K562 (cell line): ENCODE results near the gene FMOD. TPM values are rescaled to one million over a fixed set of nuclear protein-coding genes. Genes with fewer than 3 reads are reported as not detected.
A peak's percentile ranks its signal among the peaks of the same experiment; 100 is the strongest.

Experiments
- ARID1B ChIP-seq: fragments of 450-650 bp; IDR thresholded peaks from 2 replicates; pipeline ENCODE4 v1.6.1; 2016; ENCODE audit warnings: antibody characterized with exemption, mild to moderate bottlenecking, inconsistent platforms
- ATF3 ChIP-seq, 2 experiments: fragments of 450-650 bp in 1 of 2; sonication (generic) in 1 of 2; formaldehyde crosslinking in 1 of 2; IDR thresholded peaks in 1 of 2; conservative IDR thresholded peaks in 1 of 2; 2 replicates each; pipeline versions ENCODE4 v1.6.1 to v1.8.1; 2016 to 2023; ENCODE audit warnings: mild to moderate bottlenecking in 2 of 2, moderate library complexity in 2 of 2, inconsistent platforms in 1 of 2, missing genetic modification reagents in 1 of 2
- HNRNPLL ChIP-seq: fragments of 200-400 bp; formaldehyde crosslinking; IDR thresholded peaks from 2 replicates; pipeline ENCODE4 v1.6.1; 2017; ENCODE audit warnings: low read length, low read depth, mild to moderate bottlenecking; ENCODE audit not compliant: poor library complexity, severe bottlenecking
- MAFK ChIP-seq: IDR thresholded peaks from 2 replicates; pipeline ENCODE4 v1.6.1; 2011; ENCODE audit warnings: low read length, improper control_type of control experiment
- RAD51 ChIP-seq: fragments of 450-650 bp; IDR thresholded peaks from 2 replicates; pipeline ENCODE4 v1.7.1; 2016; ENCODE audit warnings: low read depth, mild to moderate bottlenecking, borderline replicate concordance
- SMARCA4 ChIP-seq: fragments of 450-650 bp; IDR thresholded peaks from 2 replicates; pipeline ENCODE4 v1.6.1; 2016
- TFE3 ChIP-seq: fragments of 450-650 bp; formaldehyde crosslinking; IDR thresholded peaks from 2 replicates; pipeline ENCODE4 v1.4.0; 2020; ENCODE audit warnings: mild to moderate bottlenecking, mixed read lengths
- TRIM25 ChIP-seq: fragments of 450-650 bp; IDR thresholded peaks from 2 replicates; pipeline ENCODE4 v1.7.0; 2016; ENCODE audit warnings: borderline replicate concordance
- ZFX ChIP-seq: sonication (generic); formaldehyde crosslinking; IDR thresholded peaks from 2 replicates; pipeline ENCODE4 v1.8.0; 2022; ENCODE audit warnings: mild to moderate bottlenecking, missing genetic modification reagents, moderate library complexity
- ZNF584 ChIP-seq: fragments of 200-800 bp; sonication (Bioruptor generic); IDR thresholded peaks from 2 replicates; pipeline ENCODE4 v1.6.1; 2016; ENCODE audit warnings: low read depth, mild to moderate bottlenecking, missing genetic modification characterization, missing compliant biosample characterization
- ZNF589 ChIP-seq: fragments of 200-800 bp; sonication (Bioruptor generic); IDR thresholded peaks from 2 replicates; pipeline ENCODE4 v1.6.1; 2016; ENCODE audit warnings: low read depth, missing genetic modification characterization, missing compliant biosample characterization
- polyA plus RNA-seq, 8 experiments: library from polyadenylated mRNA; depleted of rRNA in 4 of 8; stranded (reverse) in 5 of 8; unstranded in 3 of 8; fragments of >200 nt; fragmentation: Nextera tagmentation in 2 of 8; fragmentation: Illumina TruSeq in 1 of 8; extraction: Ambion mirVana in 2 of 8; extraction: Trizol in 1 of 8; gene quantifications; 2 replicates each; pipeline versions ENCODE4 v1.2.1 to v1.2.3, GENCODE V29; 2011 to 2014; ENCODE audit warnings: inconsistent platforms in 1 of 8, missing spikeins in 1 of 8
- total RNA-seq, 7 experiments: library from RNA; depleted of rRNA in 6 of 7; stranded (reverse); fragments of >200 nt in 6 of 7; fragmentation: Illumina TruSeq in 2 of 7; extraction: Trizol in 2 of 7; gene quantifications; 2 replicates each; pipeline versions ENCODE4 v1.2.1 to v1.2.3, GENCODE V29; 2011 to 2021; ENCODE audit warnings: low replicate concordance in 1 of 7
- TF ChIP-seq, protein P1 (sequence below): sonication (generic); formaldehyde crosslinking; IDR thresholded peaks from 2 replicates; pipeline ENCODE4 v1.8.1; 2023; ENCODE audit warnings: mild to moderate bottlenecking, missing genetic modification reagents
- TF ChIP-seq, protein P2 (sequence below), 2 experiments: fragments of 450-650 bp; conservative IDR thresholded peaks; 2 replicates each; pipeline ENCODE4 v1.6.1; 2017; ENCODE audit warnings: mild to moderate bottlenecking in 2 of 2, moderate library complexity in 2 of 2
- TF ChIP-seq, protein P3 (sequence below): fragments of 450-650 bp; IDR thresholded peaks from 2 replicates; pipeline ENCODE4 v1.6.1; 2016; ENCODE audit warnings: borderline replicate concordance

Gene FMOD
- total and polyA plus RNA-seq, 9 of the 15 experiments (the other 6 are each of a cell fraction or from before 2014, with no cell fraction given) = 0.03 to 0.13 (median 0.03) TPM; not detected in 6

- TF ChIP-seq, protein P1, sequence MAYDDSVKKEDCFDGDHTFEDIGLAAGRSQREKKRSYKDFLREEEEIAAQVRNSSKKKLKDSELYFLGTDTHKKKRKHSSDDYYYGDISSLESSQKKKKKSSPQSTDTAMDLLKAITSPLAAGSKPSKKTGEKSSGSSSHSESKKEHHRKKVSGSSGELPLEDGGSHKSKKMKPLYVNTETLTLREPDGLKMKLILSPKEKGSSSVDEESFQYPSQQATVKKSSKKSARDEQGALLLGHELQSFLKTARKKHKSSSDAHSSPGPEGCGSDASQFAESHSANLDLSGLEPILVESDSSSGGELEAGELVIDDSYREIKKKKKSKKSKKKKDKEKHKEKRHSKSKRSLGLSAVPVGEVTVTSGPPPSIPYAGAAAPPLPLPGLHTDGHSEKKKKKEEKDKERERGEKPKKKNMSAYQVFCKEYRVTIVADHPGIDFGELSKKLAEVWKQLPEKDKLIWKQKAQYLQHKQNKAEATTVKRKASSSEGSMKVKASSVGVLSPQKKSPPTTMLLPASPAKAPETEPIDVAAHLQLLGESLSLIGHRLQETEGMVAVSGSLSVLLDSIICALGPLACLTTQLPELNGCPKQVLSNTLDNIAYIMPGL (CRISPR knock-in tag) = no peak
- 0 out of 2 replicates have a peak, but pooled peaks have one; percentile 18 for TF ChIP-seq SMARCA4
- 0 out of 2 replicates have a peak, but pooled peaks have one; percentile 15 for TF ChIP-seq ARID1B
- TF ChIP-seq, protein P2, sequence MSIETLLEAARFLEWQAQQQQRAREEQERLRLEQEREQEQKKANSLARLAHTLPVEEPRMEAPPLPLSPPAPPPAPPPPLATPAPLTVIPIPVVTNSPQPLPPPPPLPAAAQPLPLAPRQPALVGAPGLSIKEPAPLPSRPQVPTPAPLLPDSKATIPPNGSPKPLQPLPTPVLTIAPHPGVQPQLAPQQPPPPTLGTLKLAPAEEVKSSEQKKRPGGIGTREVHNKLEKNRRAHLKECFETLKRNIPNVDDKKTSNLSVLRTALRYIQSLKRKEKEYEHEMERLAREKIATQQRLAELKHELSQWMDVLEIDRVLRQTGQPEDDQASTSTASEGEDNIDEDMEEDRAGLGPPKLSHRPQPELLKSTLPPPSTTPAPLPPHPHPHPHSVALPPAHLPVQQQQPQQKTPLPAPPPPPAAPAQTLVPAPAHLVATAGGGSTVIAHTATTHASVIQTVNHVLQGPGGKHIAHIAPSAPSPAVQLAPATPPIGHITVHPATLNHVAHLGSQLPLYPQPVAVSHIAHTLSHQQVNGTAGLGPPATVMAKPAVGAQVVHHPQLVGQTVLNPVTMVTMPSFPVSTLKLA (conservative IDR thresholded peaks at IDR 0.05) = 0 out of 4 replicates have a peak, but pooled peaks of 1 of the 2 experiments have one; percentile 13
- no peak for TF ChIP-seq TRIM25
- 0 out of 2 replicates have a peak, but pooled peaks have one; percentile 8 for TF ChIP-seq RAD51
- TF ChIP-seq HNRNPLL = no peak
- TF ChIP-seq ZNF589 (CRISPR knock-in tag) = 0 out of 2 replicates have a peak, but pooled peaks have one; percentile 30
- no peak for TF ChIP-seq MAFK
- peak; percentile 48; the same call in 1 of the 2 replicates for TF ChIP-seq ZFX (CRISPR knock-in tag)
- TF ChIP-seq, protein P3, sequence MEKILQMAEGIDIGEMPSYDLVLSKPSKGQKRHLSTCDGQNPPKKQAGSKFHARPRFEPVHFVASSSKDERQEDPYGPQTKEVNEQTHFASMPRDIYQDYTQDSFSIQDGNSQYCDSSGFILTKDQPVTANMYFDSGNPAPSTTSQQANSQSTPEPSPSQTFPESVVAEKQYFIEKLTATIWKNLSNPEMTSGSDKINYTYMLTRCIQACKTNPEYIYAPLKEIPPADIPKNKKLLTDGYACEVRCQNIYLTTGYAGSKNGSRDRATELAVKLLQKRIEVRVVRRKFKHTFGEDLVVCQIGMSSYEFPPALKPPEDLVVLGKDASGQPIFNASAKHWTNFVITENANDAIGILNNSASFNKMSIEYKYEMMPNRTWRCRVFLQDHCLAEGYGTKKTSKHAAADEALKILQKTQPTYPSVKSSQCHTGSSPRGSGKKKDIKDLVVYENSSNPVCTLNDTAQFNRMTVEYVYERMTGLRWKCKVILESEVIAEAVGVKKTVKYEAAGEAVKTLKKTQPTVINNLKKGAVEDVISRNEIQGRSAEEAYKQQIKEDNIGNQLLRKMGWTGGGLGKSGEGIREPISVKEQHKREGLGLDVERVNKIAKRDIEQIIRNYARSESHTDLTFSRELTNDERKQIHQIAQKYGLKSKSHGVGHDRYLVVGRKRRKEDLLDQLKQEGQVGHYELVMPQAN = no peak
- TF ChIP-seq ZNF584 = 0 out of 2 replicates have a peak, but pooled peaks have one; percentile 53
- TF ChIP-seq ATF3 (IDR thresholded peaks at IDR 0.05) = peak; percentile 33; the same call in 1 of the 2 replicates
- no peak for TF ChIP-seq ATF3 (CRISPR knock-in tag; conservative IDR thresholded peaks at IDR 0.05)
- peak; percentile 38 for TF ChIP-seq TFE3 (CRISPR knock-in tag)
These were observed 59.5 kb downstream of the FMOD start (continued) for GRCh38 chr1:203291201-203292096.
